NCI-H2227 (cell line): ENCODE measurements around the gene POLRMT.

Experiments used
- DNase-seq: peaks from one replicate; lab custom pipeline; 2025; ENCODE audit not compliant: unreplicated experiment; lab: John Stamatoyannopoulos, UW

POLRMT gene

DNA sequence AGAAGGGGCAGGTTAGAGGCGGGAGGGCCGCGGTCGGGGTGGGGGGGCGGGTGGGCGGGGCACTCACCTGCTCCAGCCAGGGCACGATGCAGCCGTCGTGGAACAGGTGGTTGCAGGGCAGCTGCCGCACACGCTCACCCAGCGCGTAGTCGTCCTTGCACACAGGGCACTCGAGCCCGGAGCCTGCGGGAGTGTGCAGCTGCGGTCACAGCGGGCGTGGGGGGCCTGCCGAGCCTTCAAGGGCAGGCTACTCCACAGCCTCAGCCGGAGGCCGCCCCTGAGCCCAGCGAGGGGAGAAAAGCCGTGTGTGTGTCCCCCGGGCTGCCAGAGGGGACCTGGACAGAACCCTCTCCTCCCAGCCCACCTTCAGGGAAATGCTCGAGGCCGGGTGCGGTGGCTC lies 15.0 kb upstream of the POLRMT start:
- DNase-seq, result no peak

DNA sequence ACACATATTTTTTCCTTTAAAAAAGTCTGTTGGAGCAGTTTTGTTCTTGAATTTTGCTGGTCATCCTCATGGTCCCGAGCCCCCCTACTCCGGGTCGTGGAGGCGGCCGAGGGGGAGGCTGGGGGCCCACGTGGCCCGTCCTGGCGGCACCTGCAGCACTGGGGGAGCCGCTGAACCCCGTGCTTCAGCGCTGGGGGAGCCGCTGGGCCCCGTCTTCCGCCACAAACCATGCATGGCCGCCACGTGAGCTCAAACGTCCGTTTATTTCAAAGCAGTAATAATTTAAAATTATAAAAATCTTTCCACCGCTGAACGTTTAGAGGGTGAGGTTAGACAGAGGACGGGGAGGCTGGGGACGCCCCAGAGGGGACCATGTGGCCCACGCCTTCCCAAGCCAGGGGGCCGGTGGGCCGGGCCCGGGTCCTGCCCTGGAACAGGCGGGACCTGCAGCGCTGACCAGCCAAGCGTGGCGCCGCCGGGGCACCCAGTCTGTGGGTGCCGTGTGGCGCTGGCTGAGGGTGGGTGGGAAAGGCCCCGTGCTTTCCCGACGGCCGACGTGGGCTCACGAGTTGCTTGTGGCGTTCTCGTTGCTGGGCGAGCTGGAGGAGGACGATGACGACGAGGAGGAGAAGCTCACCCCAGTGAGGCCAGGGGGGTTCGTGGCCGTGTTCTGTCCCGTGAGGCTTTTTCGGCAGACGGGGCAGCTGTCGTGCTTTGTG lies 14.4 kb upstream of the POLRMT start:
- DNase-seq, result no peak

DNA sequence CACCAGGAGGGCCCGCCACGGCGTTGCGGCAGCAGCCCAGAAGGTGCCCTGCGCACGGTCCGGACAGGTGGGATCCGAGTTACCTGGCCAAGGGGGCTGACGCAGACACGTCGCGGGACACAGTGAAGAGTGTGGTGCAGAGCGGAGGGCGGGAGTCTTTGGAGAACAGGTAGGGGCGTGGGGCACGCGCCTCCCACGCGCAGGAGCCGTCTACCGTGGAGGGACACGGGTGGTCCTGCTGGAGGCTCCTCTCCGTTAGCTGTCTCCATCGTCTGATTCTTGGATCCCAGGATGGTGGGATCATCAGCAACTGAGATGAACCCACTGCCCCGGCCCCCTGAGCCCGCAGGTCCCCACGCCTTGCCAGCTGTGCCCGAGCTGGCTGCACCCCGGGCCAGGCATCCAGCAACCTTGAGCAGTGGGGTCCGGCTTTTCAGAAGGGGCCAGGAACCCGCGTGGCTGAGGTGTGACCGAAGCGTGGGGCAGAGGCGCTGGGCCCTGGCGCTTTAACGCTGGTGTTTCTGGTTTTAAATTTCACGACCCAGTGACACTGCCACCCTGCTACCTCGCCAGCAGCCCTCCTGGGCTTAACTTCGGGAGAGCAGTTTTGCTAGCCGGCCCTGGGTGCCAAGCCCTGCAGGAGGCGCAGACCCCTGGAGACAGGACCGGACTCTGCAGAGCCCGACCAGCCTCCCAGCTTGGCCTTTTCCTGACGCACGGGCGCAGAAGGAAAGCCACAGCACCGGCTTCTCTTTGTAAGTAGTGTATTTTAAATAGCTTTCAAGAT lies 13.6 kb upstream of the POLRMT start:
- DNase-seq, result no peak

DNA sequence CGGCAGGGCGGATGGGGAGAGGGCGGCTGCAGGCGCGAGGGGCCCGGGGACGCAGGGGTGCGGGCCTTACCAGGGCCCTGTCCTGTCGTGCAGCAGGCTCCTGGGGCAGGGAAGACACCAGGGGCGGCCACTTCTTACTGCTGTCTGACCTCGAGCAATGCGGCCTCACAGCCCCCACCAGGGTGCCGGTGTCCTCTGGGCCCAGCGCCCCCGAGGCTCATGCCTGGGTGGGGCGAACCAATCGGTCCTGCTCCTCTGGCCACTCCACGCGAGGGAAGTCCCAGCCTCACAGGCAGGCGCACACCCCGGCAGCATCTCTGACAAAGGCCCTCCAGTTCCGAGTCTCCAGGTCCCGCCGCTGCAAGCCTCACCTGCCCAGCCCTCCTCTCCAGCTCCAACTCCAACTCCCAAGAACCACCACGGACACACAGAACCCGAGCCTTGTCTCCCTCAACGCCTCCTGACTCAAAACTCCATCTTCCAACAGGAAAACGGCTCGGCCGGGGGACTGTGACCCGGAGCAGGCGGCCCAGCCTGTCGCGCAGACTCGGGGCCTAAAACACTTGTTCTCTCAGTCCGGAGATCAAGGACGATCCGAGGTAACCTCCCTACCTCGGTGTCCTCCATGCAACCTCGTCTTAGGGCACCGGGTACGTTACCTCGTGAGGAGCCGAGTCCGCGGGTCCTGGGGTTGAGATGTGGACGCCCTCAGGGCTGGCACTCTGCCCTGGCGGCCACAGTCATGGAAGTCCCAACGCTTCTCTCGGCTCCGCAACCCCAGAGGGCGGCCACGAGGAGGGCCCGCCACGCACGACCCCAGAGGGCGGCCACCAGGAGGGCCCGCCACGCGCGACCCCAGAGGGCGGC lies 12.8 kb upstream of the POLRMT start:
- DNase-seq, result no peak

DNA sequence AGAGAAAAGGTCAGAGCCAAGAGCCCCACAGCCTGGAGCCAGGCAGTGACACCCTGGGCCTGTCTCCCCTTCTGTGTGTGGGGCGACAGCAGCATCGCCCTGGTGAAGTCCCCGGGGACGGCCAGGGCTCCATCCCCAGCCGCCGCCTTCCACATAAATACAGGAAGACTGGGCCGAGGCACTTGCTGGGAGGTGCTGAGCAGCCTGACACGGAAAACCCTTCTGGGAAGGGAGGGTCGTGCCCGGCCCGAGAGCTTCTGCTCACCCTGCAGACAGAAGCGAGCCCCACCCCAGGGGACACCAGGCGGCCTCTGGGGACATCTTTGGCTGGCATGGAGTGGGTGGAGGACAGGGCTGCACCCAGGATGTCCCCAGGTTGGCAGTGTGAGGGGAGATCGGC lies 11.5 kb upstream of the POLRMT start:
- DNase-seq, result no peak

DNA sequence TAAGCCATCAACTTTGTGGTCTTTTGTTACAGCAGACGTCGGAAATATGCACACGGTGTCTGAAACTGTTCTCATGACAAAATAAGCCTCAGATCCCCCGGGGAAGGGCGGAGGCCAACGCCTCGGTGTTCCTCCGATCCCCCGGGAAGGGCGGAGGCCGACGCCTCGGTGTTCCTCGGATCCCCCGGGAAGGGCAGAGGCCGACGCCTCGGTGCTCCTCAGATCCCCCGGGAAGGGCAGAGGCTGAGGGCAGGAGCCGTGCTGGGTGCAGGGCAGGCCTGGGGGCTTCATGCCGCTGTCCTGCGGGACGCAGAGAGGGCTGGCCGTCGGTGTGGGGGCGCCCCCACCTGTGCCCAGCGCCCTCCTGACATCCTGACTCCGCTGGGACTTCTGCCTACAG lies 11.0 kb upstream of the POLRMT start:
- DNase-seq, result no peak

DNA sequence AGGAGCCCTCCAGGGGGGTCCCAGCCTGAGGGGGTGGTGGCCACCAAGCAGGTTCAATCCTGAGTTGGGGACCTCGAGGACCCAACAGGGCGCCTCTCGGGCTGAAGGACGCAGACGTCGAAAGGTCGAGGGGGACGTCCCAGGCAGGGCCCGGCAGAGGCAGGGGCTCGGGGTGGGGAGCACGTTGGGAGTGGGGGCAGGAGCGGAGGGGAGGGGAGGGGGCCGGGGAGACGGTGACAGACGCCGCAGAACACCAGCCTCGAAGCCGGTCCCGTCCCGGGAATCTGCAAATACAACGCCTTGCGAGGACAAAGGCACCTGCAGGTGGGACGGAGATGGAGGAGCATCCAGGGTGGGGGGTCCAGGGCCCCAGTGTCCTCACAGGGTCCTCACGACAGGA lies 10.4 kb upstream of the POLRMT start:
- DNase-seq, result no peak

DNA sequence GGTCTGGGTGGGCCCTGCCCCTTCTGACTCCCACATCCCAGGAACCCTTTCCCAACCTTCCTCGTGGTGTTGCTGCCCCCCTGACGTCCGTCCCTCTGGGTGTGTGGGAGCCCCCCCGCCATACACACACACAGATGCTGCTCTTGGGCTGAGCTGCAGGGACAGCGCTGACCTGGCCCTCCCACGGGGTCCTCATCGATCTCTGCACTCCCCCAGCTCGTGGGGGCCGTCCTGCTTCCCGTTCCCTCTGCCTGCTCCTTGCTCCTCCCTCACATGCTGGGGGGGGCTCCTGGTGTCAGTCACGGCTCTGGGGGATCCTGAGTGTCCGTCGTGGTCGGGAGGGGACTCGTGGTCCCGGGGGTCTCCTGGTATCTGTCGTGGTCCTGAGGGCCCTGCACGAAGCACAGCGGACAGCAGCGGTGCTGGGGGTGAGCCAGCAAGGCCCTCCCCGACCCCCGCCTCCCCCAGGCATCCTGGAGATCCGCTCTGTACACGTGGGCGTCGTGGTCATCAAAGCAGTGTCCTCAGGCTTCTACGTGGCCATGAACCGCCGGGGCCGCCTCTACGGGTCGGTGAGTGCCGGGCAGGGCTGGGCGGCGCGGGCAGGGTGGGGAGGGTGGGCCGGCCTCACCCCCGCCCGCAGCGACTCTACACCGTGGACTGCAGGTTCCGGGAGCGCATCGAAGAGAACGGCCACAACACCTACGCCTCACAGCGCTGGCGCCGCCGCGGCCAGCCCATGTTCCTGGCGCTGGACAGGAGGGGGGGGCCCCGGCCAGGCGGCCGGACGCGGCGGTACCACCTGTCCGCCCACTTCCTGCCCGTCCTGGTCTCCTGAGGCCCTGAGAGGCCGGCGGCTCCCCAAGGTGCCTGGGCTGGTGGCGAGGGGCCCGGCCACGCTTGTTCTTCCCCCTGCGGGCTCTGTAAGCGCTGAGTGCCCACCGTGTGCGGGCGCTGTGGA lies 9.7 kb upstream of the POLRMT start:
- DNase-seq, result no peak

DNA sequence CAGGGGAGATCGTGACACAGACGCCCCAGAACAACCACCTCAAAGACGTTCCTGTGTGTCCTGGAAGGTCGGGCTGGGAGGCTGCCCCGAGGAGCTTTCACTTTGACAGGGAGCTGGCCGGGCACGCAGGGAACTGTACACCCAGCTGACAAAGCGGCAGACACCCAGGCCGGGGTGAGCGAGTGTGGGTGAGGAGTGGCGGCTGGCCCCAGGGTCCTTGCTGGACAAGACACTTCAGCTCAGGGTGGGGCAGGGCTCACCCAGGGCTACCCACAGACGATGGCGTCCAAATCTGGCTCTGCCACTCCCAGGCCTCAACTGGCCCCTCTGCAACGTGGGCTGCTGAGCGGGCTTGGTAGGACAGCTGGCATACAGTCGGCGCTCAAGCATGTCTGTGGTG lies 8.4 kb upstream of the POLRMT start:
- DNase-seq, result no peak

DNA sequence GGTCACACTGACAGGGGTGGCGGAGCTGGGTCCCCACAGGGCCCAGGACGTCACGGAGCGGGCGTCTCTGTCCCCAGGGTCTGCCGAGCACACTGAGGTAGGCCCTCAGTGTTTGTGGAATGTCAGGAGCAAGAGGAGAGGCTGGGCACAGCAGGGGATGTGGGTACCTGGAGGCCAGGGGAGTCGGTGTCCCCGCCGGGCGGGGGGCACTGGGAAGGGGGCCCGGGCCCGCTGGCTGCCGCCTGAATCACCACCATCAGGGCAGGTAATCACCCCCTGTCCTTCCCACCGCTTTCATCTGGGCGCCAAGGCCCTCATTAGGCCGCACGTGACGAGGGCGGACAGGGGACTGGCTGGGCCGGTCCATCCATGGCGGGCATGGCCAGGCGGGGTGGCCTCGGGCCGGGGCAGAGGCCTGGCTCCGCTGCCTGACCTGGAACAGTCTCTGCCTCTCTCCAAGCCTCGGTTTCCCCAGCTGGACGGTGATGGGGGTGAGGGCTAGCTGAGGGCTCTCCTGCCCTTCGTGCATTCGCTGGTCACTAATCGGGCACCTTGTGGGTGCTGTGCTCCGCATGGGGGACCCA lies 7.4 kb upstream of the POLRMT start:
- no peak for DNase-seq

DNA sequence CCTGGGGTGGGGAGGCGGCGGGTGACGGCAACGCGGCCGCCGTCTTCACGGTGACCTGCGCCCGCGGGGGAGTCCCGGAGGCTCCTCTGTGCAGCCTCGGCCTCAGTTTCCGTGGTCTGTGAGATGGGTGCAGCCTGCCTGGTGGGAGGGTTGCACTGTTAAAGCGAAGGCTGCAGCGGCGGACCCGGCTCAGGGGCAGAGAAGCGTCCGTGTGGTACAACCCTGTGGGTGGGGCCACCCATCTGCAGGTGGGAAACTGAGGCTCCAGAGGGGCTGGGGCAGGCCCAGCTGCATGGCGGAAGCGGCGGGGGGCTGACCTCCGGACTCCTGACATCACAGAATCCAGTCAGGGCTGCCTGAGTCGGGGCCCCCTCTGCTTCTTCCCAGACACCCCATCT lies 6.8 kb upstream of the POLRMT start:
- DNase-seq, result no peak

DNA sequence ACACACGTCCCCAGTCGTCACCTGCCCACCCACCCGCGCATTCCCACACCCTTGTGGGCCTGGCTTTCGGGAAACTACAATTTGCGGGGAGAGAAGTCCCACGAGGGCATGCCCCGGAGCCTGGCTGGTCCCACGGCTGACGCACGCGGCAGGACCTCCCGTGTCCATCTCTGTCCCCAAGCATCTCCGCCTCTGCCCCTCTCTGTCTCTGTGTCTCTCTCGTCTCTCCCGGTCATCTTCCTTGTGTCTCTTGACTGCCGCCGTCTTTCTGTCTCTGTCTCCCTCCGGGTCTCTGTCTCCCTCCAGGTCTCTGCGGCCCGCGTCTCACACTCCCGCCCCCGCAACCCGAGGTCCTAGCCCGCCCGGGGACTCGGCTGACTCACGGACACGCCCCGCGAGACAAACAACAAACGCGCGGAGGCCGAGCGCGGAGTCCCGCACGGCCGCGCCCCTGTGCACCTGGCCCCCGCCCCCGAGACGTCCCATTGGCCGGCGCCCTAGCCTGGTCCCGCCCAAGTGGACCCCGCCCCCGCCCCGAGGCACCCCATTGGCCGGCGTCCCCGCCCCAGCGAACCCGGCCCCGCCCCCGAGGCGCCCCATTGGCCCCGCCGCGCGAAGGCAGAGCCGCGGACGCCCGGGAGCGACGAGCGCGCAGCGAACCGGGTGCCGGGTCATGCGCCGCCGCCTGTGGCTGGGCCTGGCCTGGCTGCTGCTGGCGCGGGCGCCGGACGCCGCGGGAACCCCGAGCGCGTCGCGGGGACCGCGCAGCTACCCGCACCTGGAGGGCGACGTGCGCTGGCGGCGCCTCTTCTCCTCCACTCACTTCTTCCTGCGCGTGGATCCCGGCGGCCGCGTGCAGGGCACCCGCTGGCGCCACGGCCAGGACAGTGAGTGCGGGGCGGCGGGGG lies 6.2 kb upstream of the POLRMT start, which contains the start of gene FGF22:
Gene FGF22, plus strand, starts transcription at position 627 of the 908 bp plus-strand sequence. Its CDS starts 47 bp downstream, at position 674.
- DNase-seq, result peak; percentile 90

DNA sequence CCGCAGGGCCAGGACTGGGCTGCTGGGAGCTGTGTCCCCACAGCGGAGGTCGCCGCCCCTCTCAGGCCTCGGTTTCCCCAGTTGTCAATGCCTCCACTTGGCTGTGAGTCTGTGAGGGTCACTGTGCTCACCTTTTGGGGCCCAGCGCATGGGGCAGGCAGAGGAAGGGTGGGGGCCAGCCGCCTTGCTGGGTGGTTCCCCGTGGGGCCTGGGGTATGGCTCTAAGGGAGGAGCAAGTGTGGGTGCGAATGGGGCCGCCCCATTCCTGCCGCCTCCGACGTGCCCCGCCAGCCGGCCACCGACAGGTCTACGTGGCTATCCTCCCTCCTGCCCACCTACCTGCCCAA lies 5.5 kb upstream of the POLRMT start:
- DNase-seq, result no peak

DNA sequence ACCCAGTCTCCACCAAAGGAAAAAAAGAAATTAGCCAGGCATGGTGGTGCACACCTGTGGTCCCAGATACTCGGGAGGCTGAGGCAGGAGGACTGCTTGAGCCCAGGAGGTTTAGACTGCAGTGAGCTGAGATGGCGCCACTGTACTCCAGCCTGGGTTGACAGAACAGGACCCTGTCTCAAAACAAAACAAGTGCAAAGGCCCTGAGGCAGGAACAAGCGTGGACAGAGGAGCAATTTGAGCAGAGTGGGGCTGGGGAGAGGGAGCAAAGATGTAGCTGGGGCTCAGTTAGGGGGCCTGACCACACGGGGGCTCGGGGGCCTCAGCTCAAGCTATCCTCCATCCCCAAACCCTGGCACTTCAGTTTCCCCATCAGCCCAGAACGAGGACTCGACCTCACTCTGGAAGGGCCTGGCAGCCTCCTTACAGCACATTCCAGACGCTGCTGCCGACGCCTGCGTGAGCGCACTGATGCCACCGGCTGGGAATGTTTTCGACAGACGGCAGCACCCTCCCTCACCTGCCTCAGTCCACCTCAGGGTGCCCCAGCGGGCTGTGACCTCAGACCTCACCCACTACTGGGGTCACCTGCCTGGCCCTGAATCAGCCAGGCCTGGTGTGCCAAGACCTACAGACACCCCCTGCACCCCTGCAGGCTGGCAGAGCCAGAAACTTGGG lies 1.8 kb upstream of the POLRMT start:
- DNase-seq, result no peak

DNA sequence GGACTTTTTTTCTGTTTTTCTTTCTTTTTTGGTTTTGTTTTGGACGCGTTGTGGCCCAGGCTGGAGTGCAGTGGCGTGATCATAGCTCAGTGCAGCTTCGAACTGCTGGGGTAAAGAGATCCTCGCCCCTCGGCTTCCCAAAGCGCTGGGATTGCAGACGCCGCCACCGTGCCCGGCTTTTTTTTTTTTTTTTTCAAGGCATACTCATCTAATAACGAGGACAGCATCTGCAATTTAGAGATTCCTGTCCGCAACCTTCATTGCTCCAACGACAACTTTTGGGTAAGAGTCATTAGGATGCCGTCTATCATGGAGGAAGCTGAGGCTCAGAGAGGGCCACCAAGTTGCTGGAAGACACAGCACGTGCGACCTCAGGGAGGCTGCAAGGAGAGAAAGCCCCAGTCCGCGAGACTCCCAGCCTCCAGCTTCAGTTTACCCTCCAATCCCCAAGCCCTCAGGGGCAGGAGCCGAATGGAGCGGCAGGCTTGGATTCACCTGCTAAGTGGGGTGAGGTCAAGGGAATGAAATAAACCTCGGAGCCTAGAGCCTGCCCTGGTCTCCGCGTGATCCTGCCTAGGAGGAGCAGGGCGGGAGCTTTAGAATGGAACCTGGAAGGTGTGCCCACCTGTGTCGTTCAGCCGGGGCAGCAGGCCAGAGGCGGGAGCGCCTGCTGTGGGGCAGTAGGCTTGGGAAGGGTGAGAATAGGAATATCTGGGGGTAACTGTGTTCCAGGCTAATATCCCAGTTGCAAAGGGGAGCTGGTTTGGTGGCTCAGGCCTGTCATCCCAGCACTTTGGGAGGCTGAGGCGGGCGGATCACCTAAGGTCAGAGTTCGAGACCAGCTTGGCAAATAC lies 676 bp upstream of the POLRMT start:
- DNase-seq, result no peak

DNA sequence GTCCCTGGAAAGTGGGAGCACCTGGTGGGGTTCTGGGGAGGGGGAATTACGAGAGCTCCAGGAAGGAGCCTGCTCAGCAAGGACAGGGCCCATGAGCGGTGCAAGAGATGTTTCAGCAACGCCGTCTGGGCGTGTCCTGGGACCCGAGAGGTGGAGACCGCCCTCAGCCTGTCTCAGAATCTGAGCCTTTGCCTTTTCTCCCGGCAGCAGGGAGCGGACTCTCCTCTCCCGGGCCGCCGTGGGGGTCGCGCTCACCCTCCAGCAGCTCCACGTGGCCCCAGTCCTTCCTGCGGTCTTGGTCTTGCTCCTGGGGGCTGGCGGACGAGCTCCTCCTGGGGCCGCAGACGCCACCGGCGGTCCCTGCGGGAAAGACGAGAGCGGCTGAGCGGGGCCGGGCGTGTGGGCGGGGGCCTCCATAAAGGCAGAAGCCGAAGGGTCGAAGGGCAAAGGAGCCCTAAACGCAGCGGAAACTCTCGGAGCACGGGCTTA lies 714 bp downstream of the POLRMT start:
- peak; percentile 65 for DNase-seq

DNA sequence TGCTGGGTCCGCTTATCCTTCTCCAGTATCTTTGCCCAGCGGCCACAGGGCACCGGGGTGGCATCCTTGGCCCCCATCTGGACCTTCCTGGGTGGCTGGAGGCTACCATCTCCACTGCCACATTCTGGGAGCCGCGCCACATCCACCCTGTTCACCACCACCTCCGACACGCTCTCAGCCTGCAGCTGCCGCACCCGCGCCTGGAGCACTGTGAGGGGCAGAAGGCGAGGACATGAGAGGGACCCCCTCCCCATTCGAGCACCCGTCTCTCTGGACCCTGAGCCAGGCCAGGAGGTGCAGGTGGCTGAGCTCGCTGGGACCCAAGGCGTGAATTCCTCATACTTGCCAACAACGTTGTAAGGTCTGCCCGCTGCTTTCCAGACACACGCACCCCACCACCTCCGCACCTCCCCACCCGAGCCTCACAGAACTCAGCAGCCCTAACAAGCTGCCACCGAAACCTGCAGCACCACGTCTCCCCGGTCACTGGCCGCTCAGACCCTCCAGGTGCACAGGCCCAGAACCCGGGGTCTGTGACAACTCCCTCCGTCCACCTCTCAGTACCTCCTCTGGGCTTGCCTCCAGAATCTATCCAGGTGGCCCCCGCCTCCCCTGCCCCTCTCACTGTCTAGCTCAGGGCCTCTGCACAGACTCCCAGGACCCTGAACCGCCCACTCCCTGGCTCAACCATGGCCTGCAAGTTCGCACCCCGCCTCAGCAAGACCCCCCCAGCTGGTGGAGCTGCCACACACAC lies 3.2 kb downstream of the POLRMT start:
- DNase-seq, result no peak
